K562 treated with DMSO at 1 percent for 12 hours (cell line): ENCODE measurements around the gene OAS3. TPM values are rescaled to one million over a fixed set of nuclear protein-coding genes. Genes with fewer than 3 reads are reported as not detected.

ENCODE experiments used
- total RNA-seq: library from RNA; unstranded; fragments of 300-600 nt; gene quantifications from 2 replicates; pipeline ENCODE4 v1.2.3, GENCODE V29; 2022; ENCODE audit not compliant: insufficient read depth

OAS3 gene
- 5.6 and 14.5 TPM in 2 replicates for total RNA-seq

GRCh38 chr12:112937741-112938719, at the start of gene OAS3:
OAS3 (plus strand) TSS chr12:112938474; CDS start chr12:112938531, 57 bp downstream.

GRCh38 chr12:112906712-112907414, 31.4 kb upstream of the OAS3 start, which contains the start of gene OAS1:
OAS1 (plus strand) TSS chr12:112906962; CDS start chr12:112907040, 78 bp downstream.

GRCh38 chr12:112978163-112979040, 40.1 kb downstream of the OAS3 start, which contains the start of gene OAS2:
OAS2 (plus strand) TSS chr12:112978519; CDS start chr12:112978609, 90 bp downstream.

Other genes with a start within 250 kb of the OAS3 start
- 0.49 TPM in 1 of 2 replicates, not detected in the other for gene RPH3A, start 146.7 kb upstream of the OAS3 start, total RNA-seq
- gene OAS1, start 31.5 kb upstream of the OAS3 start, total RNA-seq, result not detected in 2 replicates
- not detected in 2 replicates for gene OAS2, start 40.0 kb downstream of the OAS3 start, total RNA-seq
- gene DTX1, start 118.3 kb downstream of the OAS3 start, total RNA-seq, result not detected in 2 replicates
- not detected in 2 replicates for gene RASAL1, start 197.3 kb downstream of the OAS3 start, total RNA-seq
- gene CFAP73, start 211.2 kb downstream of the OAS3 start, total RNA-seq, result not detected in 2 replicates
- 59.7 and 67.4 TPM in 2 replicates for gene DDX54, start 247.0 kb downstream of the OAS3 start, total RNA-seq
- gene RITA1, start 247.2 kb downstream of the OAS3 start, total RNA-seq, result 29.8 and 38.9 TPM in 2 replicates